Stomach smooth muscle (tissue), 2 donors: Measurements from ENCODE around the gene SIDT2.
A peak's percentile ranks its signal among the peaks of the same experiment; 100 is the strongest.

Source experiments
- H3K27ac ChIP-seq: one replicate; pipeline ENCODE4 v1.7.0; 2013; ENCODE audit warnings: mild to moderate bottlenecking, low read length, inconsistent platforms
- H3K27me3 ChIP-seq, 2 donors: one replicate each; pipeline ENCODE4 v1.7.0; 2013; ENCODE audit warnings: low read length in 2 of 2; ENCODE audit not compliant: insufficient read depth in 2 of 2, control insufficient read depth in 1 of 2
- H3K36me3 ChIP-seq, 2 donors: one replicate each; pipeline ENCODE4 v1.7.0; 2013; ENCODE audit warnings: low read length in 2 of 2; ENCODE audit not compliant: control insufficient read depth in 2 of 2, insufficient read depth in 2 of 2
- H3K4me1 ChIP-seq: one replicate; pipeline ENCODE4 v1.7.0; 2013; ENCODE audit warnings: low read length; ENCODE audit not compliant: control insufficient read depth, insufficient read depth
- H3K4me3 ChIP-seq, 2 donors: one replicate each; pipeline ENCODE4 v1.7.0; 2013; ENCODE audit warnings: low read length in 2 of 2
- H3K9ac ChIP-seq, 2 donors: one replicate each; pipeline ENCODE4 v1.7.0; 2013; ENCODE audit warnings: low read length in 2 of 2, mild to moderate bottlenecking in 1 of 2
- H3K9me3 ChIP-seq, 2 donors: one replicate each; pipeline ENCODE4 v1.7.0; 2013; ENCODE audit warnings: low read length in 2 of 2; ENCODE audit not compliant: control insufficient read depth in 2 of 2
- donor health status: healthy.
- donor health status: Pancreatic carcinoma.

The SIDT2 gene

GRCh38 chr11:117225553-117226170 lies 47.1 kb downstream of the SIDT2 start:
- Histone ChIP-seq H3K27ac (no peak overlapping the region), H3K9me3 (no peaks in the 10 kb centered on the region), H3K4me3 (no peak overlapping the region), H3K36me3 (peaks cover 44 to 45% of the 10 kb centered on the region in 2 donors), H3K4me1 (peaks cover 36% of the 10 kb centered on the region), H3K27me3 (no peaks in the 10 kb centered on the region), H3K9ac (no peak overlapping the region)

GRCh38 chr11:117226388-117227385 lies 48.1 kb downstream of the SIDT2 start:
- Histone ChIP-seq H3K27ac (no peak overlapping the region), H3K4me1 (peaks cover 38% of the 10 kb centered on the region)

GRCh38 chr11:117228091-117228490 lies 49.5 kb downstream of the SIDT2 start:
- peaks cover 31% of the 10 kb centered on the region for H3K4me1 ChIP-seq
- H3K9ac ChIP-seq, result no peak overlapping the region
- peaks cover 41 to 43% of the 10 kb centered on the region in 2 donors for H3K36me3 ChIP-seq
- H3K27ac ChIP-seq, result no peak overlapping the region
- no peak overlapping the region for H3K4me3 ChIP-seq
- H3K27me3 ChIP-seq, result no peaks in the 10 kb centered on the region
- H3K9me3 ChIP-seq, result no peaks in the 10 kb centered on the region

More at GRCh38 chr11:117226388-117227385, 48.1 kb downstream of the SIDT2 start:
- no peaks in the 10 kb centered on the region for H3K27me3 ChIP-seq
- H3K36me3 ChIP-seq, result peaks cover 44 to 45% of the 10 kb centered on the region in 2 donors
- H3K9me3 ChIP-seq, result no peaks in the 10 kb centered on the region
- no peak overlapping the region for H3K9ac ChIP-seq
- no peak overlapping the region for H3K4me3 ChIP-seq

- no peaks in the 10 kb centered on the region for H3K27me3 ChIP-seq
- no peak overlapping the region for H3K9ac ChIP-seq
- H3K27ac ChIP-seq, result no peak overlapping the region
- H3K36me3 ChIP-seq, result peaks cover 29 to 33% of the 10 kb centered on the region in 2 donors
- peaks cover 33% of the 10 kb centered on the region for H3K4me1 ChIP-seq
- H3K9me3 ChIP-seq, result no peaks in the 10 kb centered on the region
- H3K4me3 ChIP-seq, result no peak overlapping the region
Measured at GRCh38 chr11:117229411-117229810, 50.9 kb downstream of the SIDT2 start.

GRCh38 chr11:117229931-117230285 lies 51.4 kb downstream of the SIDT2 start:
- Histone ChIP-seq H3K9ac (no peak overlapping the region), H3K27ac (no peak overlapping the region), H3K36me3 (peaks cover 29 to 33% of the 10 kb centered on the region in 2 donors), H3K4me1 (peaks cover 33% of the 10 kb centered on the region), H3K9me3 (no peaks in the 10 kb centered on the region), H3K4me3 (no peak overlapping the region), H3K27me3 (no peaks in the 10 kb centered on the region)

GRCh38 chr11:117230286-117230961 lies 51.9 kb downstream of the SIDT2 start:
- Histone ChIP-seq H3K9ac (peak overlapping the region in 1 of 2 donors; percentile 93), H3K9me3 (no peaks in the 10 kb centered on the region), H3K36me3 (peaks cover 29 to 33% of the 10 kb centered on the region in 2 donors), H3K4me1 (peaks cover 33% of the 10 kb centered on the region), H3K27ac (peak overlapping the region; percentile 95), H3K27me3 (no peaks in the 10 kb centered on the region), H3K4me3 (peak overlapping the region in 1 of 2 donors; percentile 94)

- H3K4me3 ChIP-seq, result peak overlapping the region; percentile 94 to 95
- peak overlapping the region; percentile 93 to 100 for H3K9ac ChIP-seq
- no peaks in the 10 kb centered on the region for H3K27me3 ChIP-seq
- H3K9me3 ChIP-seq, result no peaks in the 10 kb centered on the region
- H3K4me1 ChIP-seq, result peaks cover 28% of the 10 kb centered on the region
- peak overlapping the region; percentile 95 for H3K27ac ChIP-seq
- peaks cover 26 to 28% of the 10 kb centered on the region in 2 donors for H3K36me3 ChIP-seq
Measured at GRCh38 chr11:117230999-117231841, 52.7 kb downstream of the SIDT2 start.

- H3K27ac ChIP-seq, result peak within 1 kb of the TSS; percentile 95
- peak within 1 kb of the TSS; percentile 97 to 100 for H3K9ac ChIP-seq
- no peaks in the 10 kb centered on the region for H3K27me3 ChIP-seq
- H3K9me3 ChIP-seq, result no peaks in the 10 kb centered on the region
- H3K36me3 ChIP-seq, result peaks cover 26 to 31% of the 10 kb centered on the region in 2 donors
- H3K4me1 ChIP-seq, result peaks cover 28% of the 10 kb centered on the region
- H3K4me3 ChIP-seq, result peak within 1 kb of the TSS; percentile 94 to 95
Measured at GRCh38 chr11:117231842-117232091, 53.2 kb downstream of the SIDT2 start, which contains the start of gene PCSK7. Gene PCSK7 (minus strand): TSS chr11:117232073. CDS start chr11:117229844, 2,229 bp downstream.

GRCh38 chr11:117232092-117232878 lies 53.7 kb downstream of the SIDT2 start, which contains the start of gene RNF214:
Gene RNF214 (plus strand): TSS chr11:117232671. CDS start chr11:117234273, 1,602 bp downstream.
- Histone ChIP-seq H3K4me1 (peaks cover 28% of the 10 kb centered on the region), H3K27ac (peak within 1 kb of the TSS; percentile 95), H3K9me3 (no peaks in the 10 kb centered on the region), H3K4me3 (peak within 1 kb of the TSS; percentile 94 to 95), H3K9ac (peak within 1 kb of the TSS; percentile 97 to 100), H3K36me3 (peaks cover 24 to 27% of the 10 kb centered on the region in 2 donors), H3K27me3 (no peaks in the 10 kb centered on the region)
